Fibroblast of lung (primary cell): ENCODE results near the gene MAP1LC3B.

ENCODE experiments used
- CTCF ChIP-seq, 2 donors: IDR thresholded peaks in 1 of 2; conservative IDR thresholded peaks in 1 of 2; 1 replicate in 1 of 2; 2 replicates in 1 of 2; pipeline ENCODE4 v1.5.1; 2011 to 2012; ENCODE audit warnings: low read length in 2 of 2, control low read depth in 1 of 2, inconsistent platforms in 1 of 2, low read depth in 1 of 2, mild to moderate bottlenecking in 1 of 2
- EZH2 ChIP-seq: IDR thresholded peaks from 2 replicates; pipeline ENCODE4 v1.5.1; 2012; ENCODE audit warnings: low read length, control low read depth, mild to moderate bottlenecking; ENCODE audit errors: missing control alignments

GRCh38 chr16:87361916-87362619, 30.1 kb upstream of the MAP1LC3B start:
- TF ChIP-seq CTCF (conservative IDR thresholded peaks at IDR 0.05 in 1 of 2, IDR thresholded peaks at IDR 0.05 in 1 of 2; ENCODE audit: low read depth in 1 of 2, low read length in 2 of 2) = no peak
- TF ChIP-seq EZH2 = no peak
